Panc1 (cell line): ENCODE measurements around the gene QSOX1. TPM values are rescaled to one million over a fixed set of nuclear protein-coding genes. Genes with fewer than 3 reads are reported as not detected.

Experiments
- ATAC-seq: fragments of 200-7000 bp; cut with Tn5 transposase; 2 replicates; pipeline ENCODE4 v1.9.1; 2020; ENCODE audit warnings: mild to moderate bottlenecking, moderate library complexity
- BruUV-seq: library from RNA; stranded (reverse); fragments of 400-500 nt; replicated peaks from 2 replicates; lab custom pipeline; 2021; lab: Mats Ljungman, UMichigan
- CTCF ChIA-PET: fragments of 300-600 bp; sonication (Branson Sonifier 250); formaldehyde crosslinking; loops from one replicate; lab custom pipeline; 2022; ENCODE audit warnings: antibody characterized with exemption; lab: Charles Lee
- POLR2A ChIA-PET: fragments of 300-600 bp; sonication (Branson Sonifier 250); formaldehyde crosslinking; loops from one replicate; lab custom pipeline; 2022; ENCODE audit warnings: antibody characterized with exemption; lab: Charles Lee
- DNase-seq: peaks from one replicate; pipeline ENCODE4 v3.0.0-alpha.2; 2010; ENCODE audit warnings: low read depth, low spot score
- H3K27ac ChIP-seq: 2 replicates; pipeline ENCODE4 v1.5.1; 2011; ENCODE audit warnings: mild to moderate bottlenecking, low read length, inconsistent platforms
- H3K27me3 ChIP-seq: fragments of 200-500 bp; sonication (Bioruptor generic); 2 replicates; pipeline ENCODE4 v1.6.0; 2014; ENCODE audit warnings: low read length, inconsistent platforms; ENCODE audit not compliant: control insufficient read depth, insufficient read depth
- H3K36me3 ChIP-seq: fragments of 200-500 bp; sonication (Bioruptor generic); 2 replicates; pipeline ENCODE4 v1.5.1; 2014; ENCODE audit warnings: inconsistent platforms, mild to moderate bottlenecking, low read length, moderate library complexity; ENCODE audit not compliant: control insufficient read depth, insufficient read depth
- H3K4me1 ChIP-seq: 2 replicates; pipeline ENCODE4 v1.5.1; 2011; ENCODE audit warnings: inconsistent platforms, mild to moderate bottlenecking, low read length, moderate library complexity; ENCODE audit not compliant: control insufficient read depth, insufficient read depth
- H3K4me3 ChIP-seq, 2 experiments: 2 replicates each; pipeline ENCODE4 v1.5.1; 2011 to 2012; ENCODE audit warnings: low read depth in 2 of 2, low read length in 2 of 2, mild to moderate bottlenecking in 2 of 2, inconsistent platforms in 1 of 2, moderate library complexity in 1 of 2
- H3K9me3 ChIP-seq: fragments of 200-500 bp; sonication (Bioruptor generic); 2 replicates; pipeline ENCODE4 v1.5.1; 2014; ENCODE audit warnings: low read depth, mild to moderate bottlenecking, inconsistent platforms, low read length, moderate library complexity; ENCODE audit not compliant: control insufficient read depth, insufficient read depth
- POLR2AphosphoS5 ChIP-seq: IDR thresholded peaks from 2 replicates; pipeline ENCODE4 v1.6.1; 2012; ENCODE audit warnings: mild to moderate bottlenecking, low read depth, low read length, moderate library complexity
- SIN3A ChIP-seq: IDR thresholded peaks from 2 replicates; pipeline ENCODE4 v1.6.1; 2012; ENCODE audit warnings: low read depth, mild to moderate bottlenecking, low read length, moderate library complexity, borderline replicate concordance; ENCODE audit not compliant: insufficient read depth
- TCF7L2 ChIP-seq: IDR thresholded peaks from 2 replicates; pipeline ENCODE4 v1.6.1; 2011; ENCODE audit warnings: mild to moderate bottlenecking, low read depth, low read length, inconsistent platforms
- in situ Hi-C: cut with HindIII; loops from 2 replicates; pipeline ENCODE4 v1.10.0; 2016; ENCODE audit warnings: low sequenced_read_pairs, low pct_unique_long_range_greater_than_20kb
- intact Hi-C: fragments of 100-400 bp; cut with micrococcal nuclease; formaldehyde crosslinking; loops from one replicate; pipeline ENCODE4 v1.10.0; 2022; ENCODE audit not compliant: unreplicated experiment
- total RNA-seq: library from RNA; stranded (reverse); gene quantifications from one replicate; pipeline ENCODE4 v1.2.1, GENCODE V29; 2021; ENCODE audit not compliant: unreplicated experiment
- TF ChIP-seq, protein P1 (sequence below): fragments of 450-650 bp; IDR thresholded peaks from 2 replicates; pipeline ENCODE4 v1.5.1; 2017; ENCODE audit warnings: mild to moderate bottlenecking
- TF ChIP-seq, protein P2 (sequence below), 2 experiments: IDR thresholded peaks; 2 replicates each; pipeline ENCODE4 v1.6.1; 2011 to 2012; ENCODE audit warnings: low read depth in 2 of 2, control low read depth in 1 of 2, low read length in 1 of 2, mild to moderate bottlenecking in 1 of 2, moderate library complexity in 1 of 2; ENCODE audit not compliant: insufficient read depth in 1 of 2

QSOX1 gene
- total RNA-seq, 1 experiment from 2014 or later, result 152 TPM

DNA sequence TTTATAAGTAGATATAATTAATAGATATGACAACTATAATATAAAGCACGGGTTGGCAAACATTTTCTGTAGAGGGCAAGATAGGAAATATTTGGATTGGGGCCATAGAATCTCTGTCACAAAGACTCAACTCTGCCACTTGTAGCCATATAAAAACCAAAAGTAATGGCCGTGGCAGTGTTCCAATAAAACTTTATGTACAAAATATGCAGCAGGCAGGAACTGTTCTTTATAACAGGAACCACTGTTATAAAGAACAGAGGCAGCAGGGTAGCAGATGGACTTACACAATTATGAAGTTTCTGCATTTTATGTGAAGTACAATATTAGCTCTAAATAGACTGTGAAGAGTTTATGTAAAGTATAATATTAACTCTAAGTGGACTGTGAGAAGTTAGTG is 16.9 kb upstream of the QSOX1 start:
- POLR2A ChIA-PET, result no interaction called here
- peaks cover 5% of the 10 kb centered on the region; the same call in 1 of the 2 replicates for H3K9me3 ChIP-seq
- ATAC-seq (no peak), DNase-seq (no peak)
- no peaks in the 10 kb centered on the region for H3K4me1 ChIP-seq
- BruUV-seq, result no TSS peak
- CTCF ChIA-PET, result no interaction called here
- H3K4me3 ChIP-seq, result no peak overlapping the region
- intact Hi-C loops, result no loop called here
- no peaks in the 10 kb centered on the region for H3K27me3 ChIP-seq
- in situ Hi-C loops, result no loop called here
- H3K36me3 ChIP-seq, result no peaks in the 10 kb centered on the region
- H3K27ac ChIP-seq, result no peak overlapping the region
- no peak for TF ChIP-seq TCF7L2
- no peak for TF ChIP-seq SIN3A
- no peak for TF ChIP-seq POLR2AphosphoS5
- TF ChIP-seq, protein P1, sequence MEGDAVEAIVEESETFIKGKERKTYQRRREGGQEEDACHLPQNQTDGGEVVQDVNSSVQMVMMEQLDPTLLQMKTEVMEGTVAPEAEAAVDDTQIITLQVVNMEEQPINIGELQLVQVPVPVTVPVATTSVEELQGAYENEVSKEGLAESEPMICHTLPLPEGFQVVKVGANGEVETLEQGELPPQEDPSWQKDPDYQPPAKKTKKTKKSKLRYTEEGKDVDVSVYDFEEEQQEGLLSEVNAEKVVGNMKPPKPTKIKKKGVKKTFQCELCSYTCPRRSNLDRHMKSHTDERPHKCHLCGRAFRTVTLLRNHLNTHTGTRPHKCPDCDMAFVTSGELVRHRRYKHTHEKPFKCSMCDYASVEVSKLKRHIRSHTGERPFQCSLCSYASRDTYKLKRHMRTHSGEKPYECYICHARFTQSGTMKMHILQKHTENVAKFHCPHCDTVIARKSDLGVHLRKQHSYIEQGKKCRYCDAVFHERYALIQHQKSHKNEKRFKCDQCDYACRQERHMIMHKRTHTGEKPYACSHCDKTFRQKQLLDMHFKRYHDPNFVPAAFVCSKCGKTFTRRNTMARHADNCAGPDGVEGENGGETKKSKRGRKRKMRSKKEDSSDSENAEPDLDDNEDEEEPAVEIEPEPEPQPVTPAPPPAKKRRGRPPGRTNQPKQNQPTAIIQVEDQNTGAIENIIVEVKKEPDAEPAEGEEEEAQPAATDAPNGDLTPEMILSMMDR, result no peak
- TF ChIP-seq, protein P2, sequence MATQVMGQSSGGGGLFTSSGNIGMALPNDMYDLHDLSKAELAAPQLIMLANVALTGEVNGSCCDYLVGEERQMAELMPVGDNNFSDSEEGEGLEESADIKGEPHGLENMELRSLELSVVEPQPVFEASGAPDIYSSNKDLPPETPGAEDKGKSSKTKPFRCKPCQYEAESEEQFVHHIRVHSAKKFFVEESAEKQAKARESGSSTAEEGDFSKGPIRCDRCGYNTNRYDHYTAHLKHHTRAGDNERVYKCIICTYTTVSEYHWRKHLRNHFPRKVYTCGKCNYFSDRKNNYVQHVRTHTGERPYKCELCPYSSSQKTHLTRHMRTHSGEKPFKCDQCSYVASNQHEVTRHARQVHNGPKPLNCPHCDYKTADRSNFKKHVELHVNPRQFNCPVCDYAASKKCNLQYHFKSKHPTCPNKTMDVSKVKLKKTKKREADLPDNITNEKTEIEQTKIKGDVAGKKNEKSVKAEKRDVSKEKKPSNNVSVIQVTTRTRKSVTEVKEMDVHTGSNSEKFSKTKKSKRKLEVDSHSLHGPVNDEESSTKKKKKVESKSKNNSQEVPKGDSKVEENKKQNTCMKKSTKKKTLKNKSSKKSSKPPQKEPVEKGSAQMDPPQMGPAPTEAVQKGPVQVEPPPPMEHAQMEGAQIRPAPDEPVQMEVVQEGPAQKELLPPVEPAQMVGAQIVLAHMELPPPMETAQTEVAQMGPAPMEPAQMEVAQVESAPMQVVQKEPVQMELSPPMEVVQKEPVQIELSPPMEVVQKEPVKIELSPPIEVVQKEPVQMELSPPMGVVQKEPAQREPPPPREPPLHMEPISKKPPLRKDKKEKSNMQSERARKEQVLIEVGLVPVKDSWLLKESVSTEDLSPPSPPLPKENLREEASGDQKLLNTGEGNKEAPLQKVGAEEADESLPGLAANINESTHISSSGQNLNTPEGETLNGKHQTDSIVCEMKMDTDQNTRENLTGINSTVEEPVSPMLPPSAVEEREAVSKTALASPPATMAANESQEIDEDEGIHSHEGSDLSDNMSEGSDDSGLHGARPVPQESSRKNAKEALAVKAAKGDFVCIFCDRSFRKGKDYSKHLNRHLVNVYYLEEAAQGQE (IDR thresholded peaks at IDR 0.05; ENCODE audit: insufficient read depth in 1 of 2, low read depth in 2 of 2, low read length in 1 of 2), result no peak

DNA sequence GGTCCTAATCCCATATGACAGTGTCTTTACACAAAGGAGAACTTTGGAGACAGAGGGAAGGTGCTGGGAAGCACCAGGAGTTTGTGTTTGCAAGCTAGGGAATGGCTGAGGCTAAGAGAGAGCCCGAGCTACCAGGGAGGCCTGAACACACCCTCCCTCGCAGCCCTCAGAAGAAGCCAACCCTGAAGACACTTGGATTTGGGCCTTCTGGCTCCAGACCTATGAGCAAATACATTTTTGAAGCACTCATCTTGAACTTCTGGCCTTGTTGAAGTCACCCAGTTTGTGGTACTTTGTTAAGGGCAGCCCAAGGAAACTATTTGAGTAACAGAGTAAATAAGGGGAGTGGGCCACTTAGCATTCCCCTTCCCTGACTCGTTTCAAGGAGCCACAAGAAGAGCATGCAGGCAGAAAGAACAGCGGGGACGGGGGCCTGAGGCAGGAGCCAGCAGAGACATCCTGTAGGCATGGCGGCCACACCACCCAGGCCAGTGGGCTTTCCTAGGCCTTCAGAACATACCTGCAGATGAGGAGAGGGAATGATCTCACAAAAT is 13.2 kb upstream of the QSOX1 start:
- in situ Hi-C loops (no loop called here), intact Hi-C loops (no loop called here)
- Histone ChIP-seq H3K27ac (no peak overlapping the region), H3K9me3 (peaks cover 5% of the 10 kb centered on the region; the same call in 1 of the 2 replicates), H3K27me3 (no peaks in the 10 kb centered on the region), H3K36me3 (no peaks in the 10 kb centered on the region), H3K4me3 (no peak overlapping the region), H3K4me1 (no peaks in the 10 kb centered on the region)
- no TSS peak for BruUV-seq
- ChIA-PET CTCF (no interaction called here), POLR2A (no interaction called here)
- TF ChIP-seq SIN3A, result no peak
- TF ChIP-seq, protein P2 (IDR thresholded peaks at IDR 0.05; ENCODE audit: insufficient read depth in 1 of 2, low read depth in 2 of 2, low read length in 1 of 2), result no peak
- TF ChIP-seq TCF7L2, result no peak
- TF ChIP-seq, protein P1, result no peak
- TF ChIP-seq POLR2AphosphoS5, result no peak
- ATAC-seq, result no peak
- no peak for DNase-seq
